GM12801 (cell line): ENCODE measurements around the gene UBE2M.

ENCODE experiments used
- TF ChIP-seq, protein P1 (sequence below): IDR thresholded peaks from one replicate; pipeline ENCODE4 v1.5.1; 2011; ENCODE audit warnings: control low read depth; ENCODE audit not compliant: insufficient read length; ENCODE audit errors: extremely low read depth

Gene UBE2M

DNA sequence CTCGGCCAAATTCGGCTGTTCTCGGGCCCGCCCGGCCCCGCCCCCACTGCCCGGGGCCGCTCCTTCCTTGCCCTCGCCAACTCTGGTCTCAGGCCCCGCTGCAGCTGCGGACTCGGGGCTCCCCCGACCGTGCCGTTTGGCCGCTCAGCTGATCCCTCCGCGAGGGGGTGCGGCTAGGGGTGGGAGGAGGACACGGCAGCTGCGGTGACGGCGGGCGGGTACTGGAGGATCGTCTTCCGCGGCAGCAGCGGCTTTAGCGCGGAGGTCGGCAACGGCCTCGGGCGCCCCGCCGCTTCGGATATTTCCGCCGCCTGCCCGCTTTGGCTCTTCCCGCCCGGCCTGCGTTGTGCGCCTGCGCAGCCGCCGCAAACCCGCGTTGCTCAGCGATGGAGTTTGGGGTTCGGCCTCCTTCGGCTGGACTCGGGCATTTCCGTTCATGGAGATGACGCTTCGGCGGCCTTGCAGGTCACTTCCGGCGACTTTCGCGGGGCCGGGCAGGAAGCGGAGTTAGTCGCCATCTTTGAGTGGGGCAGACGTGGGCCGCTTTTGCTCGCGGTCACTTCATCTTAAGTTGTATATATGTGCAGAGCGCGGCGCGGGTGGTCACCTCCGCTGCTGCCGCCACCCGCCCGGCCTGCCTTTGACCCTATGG lies 338 bp upstream of the UBE2M start:
- TF ChIP-seq, protein P1, sequence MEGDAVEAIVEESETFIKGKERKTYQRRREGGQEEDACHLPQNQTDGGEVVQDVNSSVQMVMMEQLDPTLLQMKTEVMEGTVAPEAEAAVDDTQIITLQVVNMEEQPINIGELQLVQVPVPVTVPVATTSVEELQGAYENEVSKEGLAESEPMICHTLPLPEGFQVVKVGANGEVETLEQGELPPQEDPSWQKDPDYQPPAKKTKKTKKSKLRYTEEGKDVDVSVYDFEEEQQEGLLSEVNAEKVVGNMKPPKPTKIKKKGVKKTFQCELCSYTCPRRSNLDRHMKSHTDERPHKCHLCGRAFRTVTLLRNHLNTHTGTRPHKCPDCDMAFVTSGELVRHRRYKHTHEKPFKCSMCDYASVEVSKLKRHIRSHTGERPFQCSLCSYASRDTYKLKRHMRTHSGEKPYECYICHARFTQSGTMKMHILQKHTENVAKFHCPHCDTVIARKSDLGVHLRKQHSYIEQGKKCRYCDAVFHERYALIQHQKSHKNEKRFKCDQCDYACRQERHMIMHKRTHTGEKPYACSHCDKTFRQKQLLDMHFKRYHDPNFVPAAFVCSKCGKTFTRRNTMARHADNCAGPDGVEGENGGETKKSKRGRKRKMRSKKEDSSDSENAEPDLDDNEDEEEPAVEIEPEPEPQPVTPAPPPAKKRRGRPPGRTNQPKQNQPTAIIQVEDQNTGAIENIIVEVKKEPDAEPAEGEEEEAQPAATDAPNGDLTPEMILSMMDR = no peak

DNA sequence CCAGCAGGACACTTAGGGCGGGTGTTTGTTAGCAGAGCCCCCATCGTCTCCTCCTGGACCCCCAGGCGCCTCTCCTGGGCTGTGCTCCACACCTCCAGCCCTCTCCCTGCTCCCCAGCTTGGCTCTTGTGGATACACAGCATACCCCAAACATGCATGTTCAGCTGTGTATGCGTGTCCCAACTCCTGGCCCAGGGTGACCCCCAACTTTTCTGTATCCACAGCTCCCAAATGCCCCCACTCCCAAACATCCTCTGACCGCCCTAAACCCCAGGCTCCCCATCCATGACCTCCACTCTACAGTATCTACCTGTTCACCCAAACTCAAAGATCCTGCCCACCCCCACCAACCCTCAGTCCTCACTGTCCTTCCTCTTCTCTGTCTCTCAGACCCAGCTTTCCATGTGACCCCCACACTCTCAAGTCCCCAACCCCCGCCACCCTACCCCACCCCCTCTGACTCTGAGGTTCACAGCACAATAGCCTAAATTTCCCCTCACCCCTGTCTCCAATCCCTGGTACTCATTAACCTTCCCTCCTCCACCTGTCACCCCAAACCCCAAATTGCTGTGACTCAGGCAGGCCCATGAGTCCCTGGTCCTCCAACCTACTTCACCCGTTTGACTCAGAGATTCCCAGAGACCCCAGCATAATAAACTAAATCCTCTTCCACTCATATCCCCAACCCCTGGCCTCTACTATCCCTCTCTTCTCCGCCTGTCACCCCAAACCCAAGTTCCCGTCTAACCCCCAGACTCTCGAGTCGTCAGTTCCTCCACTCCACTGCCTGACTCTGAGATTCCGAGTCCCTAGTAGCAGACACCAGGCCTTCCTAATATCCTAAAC lies 968 bp downstream of the UBE2M start:
- TF ChIP-seq, protein P1 = no peak

DNA sequence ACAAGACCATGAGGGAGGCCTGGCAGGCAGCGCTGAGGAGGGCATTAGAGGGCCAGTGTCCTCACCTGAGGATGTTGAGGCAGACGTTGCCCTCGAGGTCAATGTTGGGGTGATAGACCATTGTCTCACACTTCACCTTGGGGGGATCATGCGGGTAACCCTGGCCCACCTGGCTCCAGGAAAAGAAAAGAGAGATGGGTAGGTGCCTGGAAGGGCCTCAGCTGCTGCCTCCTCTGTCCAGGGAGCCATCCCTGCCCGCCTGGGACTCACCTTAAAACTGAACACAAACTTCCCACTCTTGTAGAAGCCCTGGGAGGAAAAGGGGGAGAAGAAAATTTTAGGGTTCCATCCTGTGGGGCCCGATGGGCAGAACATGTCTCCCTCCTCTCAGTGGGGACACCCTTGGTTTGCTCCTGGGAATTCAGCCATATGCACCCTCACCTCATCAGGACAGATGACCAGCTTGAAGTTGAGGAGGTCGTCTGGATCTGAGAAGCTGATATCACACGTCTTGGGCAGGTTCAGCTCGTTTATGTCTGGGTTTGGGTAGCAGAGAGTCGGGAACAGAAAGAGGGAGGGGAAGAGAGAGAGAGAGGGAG lies 1.7 kb downstream of the UBE2M start:
- TF ChIP-seq, protein P1 = no peak

DNA sequence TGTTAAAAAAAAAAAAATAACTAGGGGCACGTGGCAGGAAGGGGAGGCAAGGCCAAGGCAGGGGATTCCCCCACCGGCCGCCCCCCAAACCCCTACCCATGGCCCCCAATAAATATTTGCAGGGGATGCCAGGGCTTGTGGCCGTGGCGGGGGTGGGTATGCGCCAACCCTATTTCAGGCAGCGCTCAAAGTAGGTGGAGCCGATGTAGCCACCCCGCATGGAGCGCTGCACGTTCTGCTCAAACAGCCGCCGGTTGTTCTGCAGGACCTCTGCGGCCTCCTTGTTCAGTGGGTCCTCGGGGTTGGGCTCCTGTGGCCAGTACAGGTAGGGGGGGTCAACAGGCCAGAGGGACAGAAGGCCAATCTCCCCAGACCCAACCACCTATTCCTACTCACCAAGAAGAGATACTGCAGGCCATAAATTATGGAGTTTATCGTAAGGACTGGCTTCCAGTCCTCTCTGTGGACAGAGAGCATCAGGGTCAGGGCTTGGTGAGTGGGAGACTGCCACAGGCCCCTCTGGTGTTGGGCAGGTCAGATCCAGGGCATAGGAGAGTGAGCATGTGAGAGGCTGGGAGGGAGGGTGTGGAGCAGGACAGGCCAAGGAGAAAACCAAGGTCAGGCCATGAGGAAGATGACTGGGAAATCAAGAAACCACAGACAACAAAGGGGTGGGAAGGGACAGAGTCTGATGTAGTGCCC lies 2.3 kb downstream of the UBE2M start:
- TF ChIP-seq, protein P1 = no peak

DNA sequence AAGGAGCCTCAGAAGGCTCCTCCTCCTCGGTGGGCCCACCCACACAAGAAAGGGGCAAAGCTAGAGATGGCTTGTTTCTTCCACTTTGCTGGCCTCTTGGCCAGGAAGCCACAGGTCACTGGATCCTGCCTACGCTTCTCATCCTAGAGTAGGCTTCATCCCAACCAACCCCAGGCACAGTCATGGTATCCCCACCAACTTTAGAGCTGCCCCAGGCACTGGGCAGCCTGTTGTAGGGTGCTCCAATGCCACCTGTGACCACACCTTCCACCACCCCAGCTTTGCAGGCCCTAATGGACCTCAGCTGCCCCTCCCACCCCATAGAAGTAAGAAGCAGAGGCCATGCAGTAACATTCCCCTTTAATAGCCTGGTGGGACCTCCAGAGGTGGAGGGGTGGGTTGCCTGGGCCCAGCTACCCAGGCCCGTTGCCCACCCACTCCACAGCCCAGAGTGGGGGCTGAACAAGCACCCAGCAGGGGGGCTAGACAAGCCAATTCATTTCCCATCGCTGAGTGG lies 3.0 kb downstream of the UBE2M start:
- TF ChIP-seq, protein P1 = no peak

DNA sequence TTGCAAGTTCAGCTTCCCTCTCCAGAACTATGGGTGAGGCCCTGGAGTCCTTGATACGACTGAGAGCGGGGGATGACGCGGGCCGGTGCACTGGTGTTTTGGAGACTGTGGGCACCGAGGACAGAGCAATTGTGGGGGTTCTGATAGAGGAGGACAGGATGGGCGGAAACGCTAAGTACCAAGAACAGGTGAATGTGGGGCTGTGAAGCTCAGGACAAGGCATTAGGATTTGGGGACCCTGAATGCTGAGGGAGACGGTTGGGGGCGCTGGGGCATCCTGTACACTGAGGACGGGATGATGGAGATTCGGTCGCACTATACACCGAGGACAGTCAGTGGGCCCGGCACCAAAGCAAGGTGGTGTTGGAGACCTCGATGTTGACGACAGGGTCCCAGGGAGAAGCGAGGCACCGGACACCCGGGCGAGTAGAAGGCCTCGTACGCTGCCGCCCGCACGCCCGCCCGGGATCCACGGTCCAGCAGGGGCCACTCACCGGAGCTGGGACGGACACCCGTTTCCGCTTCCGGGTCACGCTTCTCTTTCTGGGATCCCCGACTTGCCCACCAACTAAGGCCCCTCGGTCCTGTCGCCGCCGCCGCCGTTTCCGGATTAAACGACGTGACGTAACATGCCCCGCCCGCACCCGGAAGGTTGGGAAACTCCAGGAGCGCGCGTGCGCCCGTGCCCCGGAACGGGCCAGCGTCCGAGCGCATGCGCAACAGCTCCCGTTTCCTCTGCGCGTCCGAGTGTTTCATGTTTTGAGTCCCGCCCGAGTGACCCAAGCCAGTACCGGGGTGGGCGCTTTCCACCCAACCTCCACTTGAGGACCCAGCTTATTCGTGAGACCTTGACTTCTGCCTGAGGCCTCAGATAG lies 3.7 kb downstream of the UBE2M start, which contains the start of gene CHMP2A:
TSS of gene CHMP2A (minus strand) at position 612 of the 875 bp plus-strand sequence. CDS start 893 bp downstream, outside the sequence.
- TF ChIP-seq, protein P1 = no peak
